WTC11 (cell line): ENCODE results near the gene ZNF764.

ENCODE experiments used
- CREB1 ChIP-seq: sonication (generic); formaldehyde crosslinking; IDR thresholded peaks from 2 replicates; pipeline ENCODE4 v1.8.0; 2023; ENCODE audit warnings: mild to moderate bottlenecking, missing genetic modification reagents
- CTCF ChIP-seq: fragments of 200-600 bp; IDR thresholded peaks from 2 replicates; pipeline ENCODE4 v1.8.0; 2022; ENCODE audit warnings: antibody characterized with exemption
- JUN ChIP-seq: sonication (generic); formaldehyde crosslinking; IDR thresholded peaks from 2 replicates; pipeline ENCODE4 v1.8.0; 2023; ENCODE audit warnings: mild to moderate bottlenecking, missing genetic modification reagents
- SP1 ChIP-seq: sonication (generic); formaldehyde crosslinking; conservative IDR thresholded peaks from 2 replicates; pipeline ENCODE4 v1.8.1; 2022; ENCODE audit warnings: missing genetic modification reagents
- TF ChIP-seq, protein P1 (sequence below): sonication (generic); formaldehyde crosslinking; IDR thresholded peaks from 2 replicates; pipeline ENCODE4 v1.8.0; 2022; ENCODE audit warnings: mild to moderate bottlenecking, missing genetic modification reagents
- TF ChIP-seq, protein P2 (sequence below): sonication (generic); formaldehyde crosslinking; IDR thresholded peaks from 2 replicates; pipeline ENCODE4 v1.8.0; 2022; ENCODE audit warnings: mild to moderate bottlenecking, missing genetic modification reagents

DNA sequence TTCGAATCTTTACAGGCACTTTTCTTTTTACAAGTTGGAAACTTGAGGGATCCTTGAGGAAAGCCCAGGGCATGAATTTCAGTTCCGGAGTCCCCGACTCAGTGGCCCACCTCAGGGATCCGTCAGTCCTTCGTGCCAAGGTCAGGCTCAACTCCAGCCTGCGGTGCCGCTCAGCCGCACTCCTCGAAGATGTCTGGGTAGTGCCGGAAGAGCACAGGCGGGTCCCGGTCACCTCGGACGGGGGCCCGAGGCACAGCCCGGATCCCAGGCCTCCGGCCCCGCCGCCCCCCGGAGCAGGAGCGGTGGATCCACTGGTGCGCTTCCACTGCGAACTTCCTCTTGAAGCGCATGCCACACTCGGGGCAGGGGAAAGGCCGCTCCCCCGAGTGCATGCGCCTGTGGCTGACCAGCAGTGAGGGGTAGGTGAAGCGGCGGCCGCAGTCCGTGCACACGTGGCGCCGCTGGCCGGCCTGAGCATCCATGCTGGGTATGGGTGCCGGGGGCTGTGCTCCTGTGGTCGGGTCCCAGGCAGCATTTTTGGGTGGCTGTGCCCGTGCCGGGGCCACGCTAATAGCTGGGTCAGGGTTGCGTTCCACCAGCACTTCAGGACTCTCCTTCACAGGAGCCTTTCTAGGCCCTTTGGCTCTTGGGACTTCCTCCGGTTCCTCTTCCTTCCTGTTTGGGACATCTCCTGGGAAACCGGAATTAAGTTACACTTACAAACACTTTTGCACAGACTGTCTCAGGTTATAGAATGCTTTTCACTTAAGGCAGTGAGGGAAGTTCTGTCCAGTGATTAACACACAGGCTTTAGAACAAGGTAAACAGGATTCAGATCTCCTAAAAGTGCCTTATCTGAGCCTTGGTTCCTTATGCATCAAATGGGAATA is 11.8 kb upstream of the ZNF764 start:
- TF ChIP-seq CTCF = no peak
- TF ChIP-seq CREB1 (CRISPR knock-in tag) = no peak
- no peak for TF ChIP-seq SP1 (CRISPR knock-in tag)
- TF ChIP-seq, protein P1, sequence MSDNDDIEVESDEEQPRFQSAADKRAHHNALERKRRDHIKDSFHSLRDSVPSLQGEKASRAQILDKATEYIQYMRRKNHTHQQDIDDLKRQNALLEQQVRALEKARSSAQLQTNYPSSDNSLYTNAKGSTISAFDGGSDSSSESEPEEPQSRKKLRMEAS (CRISPR knock-in tag) = no peak
- no peak for TF ChIP-seq JUN (CRISPR knock-in tag)
- TF ChIP-seq, protein P2, sequence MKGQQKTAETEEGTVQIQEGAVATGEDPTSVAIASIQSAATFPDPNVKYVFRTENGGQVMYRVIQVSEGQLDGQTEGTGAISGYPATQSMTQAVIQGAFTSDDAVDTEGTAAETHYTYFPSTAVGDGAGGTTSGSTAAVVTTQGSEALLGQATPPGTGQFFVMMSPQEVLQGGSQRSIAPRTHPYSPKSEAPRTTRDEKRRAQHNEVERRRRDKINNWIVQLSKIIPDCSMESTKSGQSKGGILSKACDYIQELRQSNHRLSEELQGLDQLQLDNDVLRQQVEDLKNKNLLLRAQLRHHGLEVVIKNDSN (CRISPR knock-in tag) = no peak
